HL-60/S4 treated with retinoic acid at 250 ng/mL for 4 days and 3 days (cell line): ENCODE results near the gene DGLUCY.
"Not testable (repeated sequence)": the region's sequence is repeated elsewhere in the genome, so short reads cannot be mapped to it uniquely, and the experiment has no call there.

Experiments
- in situ Hi-C: fragments of 300-500 bp; cut with MboI; formaldehyde crosslinking; loops from 2 replicates; pipeline ENCODE4 v1.7.0; 2022; ENCODE audit warnings: low sequenced_read_pairs

The DGLUCY gene

DNA sequence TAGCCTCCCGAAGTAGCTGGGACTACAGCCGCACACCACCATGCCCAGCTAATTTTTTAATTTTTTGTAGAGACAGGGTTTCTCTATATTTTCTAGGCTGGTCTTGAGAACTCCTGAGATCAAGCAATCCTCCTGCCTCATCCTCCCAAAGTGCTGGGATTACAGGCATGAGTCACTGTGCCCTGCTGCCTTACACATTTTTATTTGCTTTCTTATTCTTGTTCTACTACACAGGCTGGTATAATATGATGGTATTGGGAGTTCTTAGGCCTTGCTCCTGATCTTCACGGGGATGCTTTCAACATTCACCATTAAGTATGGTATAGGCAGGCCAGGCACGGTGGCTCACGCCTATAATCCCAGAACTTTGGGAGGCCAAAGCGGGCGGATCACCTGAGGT lies 21.2 kb downstream of the DGLUCY start:
- in situ Hi-C loops = loop anchor here (25.0 kb wide), 1 partner anchor 223 kb away; no protein-coding TSS in a partner anchor

GRCh38 chr14:91138511-91139359 lies 24.9 kb downstream of the DGLUCY start:
- in situ Hi-C loops = loop anchor here (25.0 kb wide), 1 partner anchor 226 kb away; no protein-coding TSS in a partner anchor

- in situ Hi-C loops = loop anchor here (25.0 kb wide), 1 partner anchor 227 kb away; no protein-coding TSS in a partner anchor
Measured at GRCh38 chr14:91139776-91140175, 25.9 kb downstream of the DGLUCY start.

- in situ Hi-C loops = loop anchor here (25.0 kb wide), 1 partner anchor 228 kb away; no protein-coding TSS in a partner anchor
Measured at GRCh38 chr14:91140672-91141071, 26.8 kb downstream of the DGLUCY start.

- in situ Hi-C loops = loop anchor here (25.0 kb wide), 1 partner anchor 230 kb away; no protein-coding TSS in a partner anchor
Measured at GRCh38 chr14:91142214-91142668, 28.4 kb downstream of the DGLUCY start.

GRCh38 chr14:91143862-91144261 lies 30.0 kb downstream of the DGLUCY start:
- in situ Hi-C loops = loop anchor here (25.0 kb wide), 1 partner anchor 232 kb away; no protein-coding TSS in a partner anchor

DNA sequence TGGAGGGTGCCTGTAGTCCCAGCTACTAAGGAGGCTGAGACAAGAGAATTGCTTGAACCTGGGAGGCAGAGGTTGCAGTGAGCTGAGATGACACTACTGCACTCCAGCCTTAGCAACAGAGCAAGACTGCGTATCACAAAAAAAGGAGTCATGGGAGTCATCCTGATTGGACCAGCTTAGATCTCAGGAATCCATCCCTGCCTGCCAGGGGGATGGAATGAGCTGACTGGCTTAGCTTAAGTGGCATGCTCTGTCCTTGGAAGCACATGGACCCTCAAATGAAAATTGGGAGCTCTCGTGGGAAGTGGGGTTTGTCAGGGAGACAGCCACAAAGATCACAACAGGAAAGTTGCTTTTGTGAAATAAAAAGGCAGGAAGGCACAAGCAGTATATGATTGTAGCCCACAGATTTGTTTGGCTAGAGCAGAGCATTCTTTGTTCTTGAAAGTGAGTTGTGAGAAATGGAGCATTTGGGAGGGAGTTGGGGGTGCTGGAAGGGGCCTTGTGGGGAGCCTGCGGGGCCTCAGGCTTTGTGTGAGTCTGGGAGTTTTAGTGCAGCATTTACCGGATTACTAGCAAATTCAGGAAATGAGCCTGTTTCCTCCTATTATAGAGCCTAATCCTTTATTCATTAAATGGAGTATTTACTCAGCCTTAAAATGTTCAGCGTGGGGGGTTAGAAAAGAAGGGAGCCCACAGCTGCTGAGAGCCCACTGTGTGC lies 30.7 kb downstream of the DGLUCY start:
- in situ Hi-C loops = loop anchor here (25.0 kb wide), 1 partner anchor 232 kb away; no protein-coding TSS in a partner anchor

DNA sequence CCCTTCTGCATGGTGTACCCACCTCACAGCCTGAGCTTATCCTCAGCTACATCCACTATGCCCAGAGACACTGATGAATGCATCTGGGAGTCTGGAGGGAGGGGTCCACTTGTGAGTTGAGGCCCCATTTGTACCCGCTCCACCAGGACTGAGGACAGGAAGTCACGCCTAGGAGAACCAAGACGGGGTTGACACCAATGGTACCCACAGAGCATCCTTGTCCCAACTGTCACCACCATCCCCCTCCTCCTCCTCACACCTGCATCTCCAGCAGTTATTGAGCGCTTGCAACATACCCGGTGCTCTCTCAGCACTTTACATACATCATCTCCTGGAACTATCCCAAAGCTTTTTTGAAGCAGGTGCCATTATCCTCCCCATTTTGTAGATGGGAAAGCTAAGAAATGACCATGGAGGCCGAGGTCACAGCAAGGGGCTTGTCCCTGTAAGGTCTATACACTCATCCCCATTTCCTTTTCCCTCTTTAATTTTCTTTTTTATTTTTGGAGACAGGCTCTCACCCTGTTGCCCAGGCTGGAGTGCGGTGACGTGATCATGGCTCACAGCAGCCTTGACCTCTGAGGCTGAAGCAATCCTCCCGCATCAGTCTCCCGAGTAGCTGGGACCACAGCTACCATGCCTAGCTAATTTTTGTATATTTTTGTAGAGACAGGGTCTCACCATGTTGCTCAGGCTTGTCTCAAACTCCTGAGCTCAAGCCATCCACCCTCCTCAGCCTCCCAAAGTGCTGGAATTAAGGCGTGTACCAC lies 31.7 kb downstream of the DGLUCY start:
- in situ Hi-C loops = loop anchor here (25.0 kb wide), 1 partner anchor 233 kb away; no protein-coding TSS in a partner anchor

- in situ Hi-C loops = loop anchor here (25.0 kb wide), 1 partner anchor 234 kb away; no protein-coding TSS in a partner anchor
Measured at GRCh38 chr14:91146661-91147060, 32.8 kb downstream of the DGLUCY start.

- in situ Hi-C loops = loop anchor here (25.0 kb wide), 1 partner anchor 237 kb away; no protein-coding TSS in a partner anchor
Measured at GRCh38 chr14:91149462-91149861, 35.6 kb downstream of the DGLUCY start.

DNA sequence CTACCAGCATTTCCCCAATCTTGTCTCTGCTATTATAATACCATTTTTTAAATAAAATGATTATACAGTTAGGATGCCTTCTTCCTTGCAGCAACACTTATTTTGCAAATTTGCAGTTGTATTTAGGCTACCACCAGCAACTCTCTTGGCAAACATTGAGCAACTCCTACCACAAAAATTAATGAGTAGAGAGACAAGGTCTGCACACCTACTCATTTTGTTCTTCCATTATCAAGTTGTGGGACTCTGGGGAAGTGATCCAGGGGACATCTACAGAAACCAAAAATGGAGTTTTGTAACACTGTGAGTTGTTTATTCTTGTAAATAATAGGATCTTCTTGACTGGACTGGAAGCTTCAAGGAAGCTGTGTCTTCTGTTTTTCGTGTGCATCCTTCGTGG lies 38.6 kb downstream of the DGLUCY start:
- in situ Hi-C loops = no loop called here

DNA sequence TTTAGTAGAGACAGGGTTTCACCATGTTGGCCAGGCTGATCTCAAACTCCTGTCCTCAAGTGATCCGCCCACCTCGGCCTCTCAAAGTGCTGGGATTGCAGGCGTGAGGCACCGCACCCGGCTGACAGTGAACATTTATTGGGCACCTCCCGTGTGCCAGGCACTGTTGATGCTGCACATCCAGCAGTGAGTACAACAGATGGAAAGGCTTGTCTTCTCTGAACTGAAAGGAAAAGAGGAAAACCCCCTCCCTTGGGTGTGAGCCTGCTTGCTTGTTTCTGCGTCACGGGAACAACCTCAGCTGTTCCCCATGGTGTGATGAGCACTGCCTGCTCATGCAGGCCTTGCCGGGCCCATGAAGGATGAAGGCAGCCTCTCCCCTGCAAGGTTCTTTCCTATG lies 39.5 kb downstream of the DGLUCY start:
- in situ Hi-C loops = no loop called here

DNA sequence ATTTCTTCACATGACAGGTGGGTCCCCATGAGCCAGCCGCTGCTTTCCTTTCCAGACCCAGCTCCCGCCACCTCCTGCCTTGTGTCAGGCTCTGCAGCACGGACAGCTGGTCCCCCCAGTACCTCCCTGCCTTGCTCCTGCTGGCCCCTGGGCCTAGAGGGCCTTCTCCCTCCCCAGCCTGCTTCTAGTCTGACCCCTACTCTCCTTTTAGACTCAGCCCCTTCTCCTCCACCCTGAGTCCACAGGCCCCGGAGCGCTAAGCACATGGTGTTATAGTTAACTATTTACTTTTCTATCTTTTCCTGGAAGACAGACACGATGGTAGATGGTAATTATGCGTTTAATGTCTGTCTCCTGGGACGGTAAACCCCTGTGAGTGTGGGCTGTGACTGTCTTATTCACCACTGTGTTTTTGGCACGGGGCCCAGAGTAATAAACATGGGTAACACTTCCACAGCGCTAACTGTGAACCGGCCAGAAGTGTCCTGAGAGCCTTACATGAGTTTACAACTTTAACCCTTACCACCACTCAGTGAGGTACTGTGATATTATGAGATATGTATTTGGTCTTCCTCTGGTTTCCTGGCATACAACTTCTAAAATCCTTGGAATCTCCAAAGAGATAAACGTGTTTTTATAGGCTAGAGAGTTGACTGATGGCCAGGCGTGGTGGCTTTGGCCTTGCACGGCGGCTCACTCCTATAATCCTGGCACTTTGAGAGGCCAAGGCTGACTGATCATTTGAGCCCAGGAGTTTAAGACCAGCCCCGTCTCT lies 41.2 kb downstream of the DGLUCY start:
- in situ Hi-C loops = no loop called here

DNA sequence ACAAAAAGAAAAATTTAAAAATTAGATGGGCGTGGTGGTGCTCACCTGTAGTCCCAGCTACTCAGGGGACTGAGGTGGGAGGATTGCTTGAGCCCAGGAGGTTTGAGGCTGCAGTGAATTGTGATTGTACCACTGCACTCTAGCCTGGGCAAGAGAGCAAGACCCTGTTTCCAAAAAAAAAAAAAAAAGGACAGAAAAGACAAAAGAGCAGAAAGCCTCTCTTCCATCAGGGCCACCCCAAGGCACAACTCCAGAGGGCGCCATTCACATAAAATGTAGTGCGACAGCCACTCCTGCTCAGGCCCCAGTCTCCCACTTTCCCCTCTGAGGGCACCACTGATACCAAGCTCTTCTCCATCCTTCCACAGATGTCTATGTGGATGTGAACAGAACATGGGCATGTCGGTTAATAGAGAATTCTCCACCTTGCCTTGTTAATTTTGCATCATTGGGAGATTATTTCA lies 41.8 kb downstream of the DGLUCY start:
- in situ Hi-C loops = no loop called here

DNA sequence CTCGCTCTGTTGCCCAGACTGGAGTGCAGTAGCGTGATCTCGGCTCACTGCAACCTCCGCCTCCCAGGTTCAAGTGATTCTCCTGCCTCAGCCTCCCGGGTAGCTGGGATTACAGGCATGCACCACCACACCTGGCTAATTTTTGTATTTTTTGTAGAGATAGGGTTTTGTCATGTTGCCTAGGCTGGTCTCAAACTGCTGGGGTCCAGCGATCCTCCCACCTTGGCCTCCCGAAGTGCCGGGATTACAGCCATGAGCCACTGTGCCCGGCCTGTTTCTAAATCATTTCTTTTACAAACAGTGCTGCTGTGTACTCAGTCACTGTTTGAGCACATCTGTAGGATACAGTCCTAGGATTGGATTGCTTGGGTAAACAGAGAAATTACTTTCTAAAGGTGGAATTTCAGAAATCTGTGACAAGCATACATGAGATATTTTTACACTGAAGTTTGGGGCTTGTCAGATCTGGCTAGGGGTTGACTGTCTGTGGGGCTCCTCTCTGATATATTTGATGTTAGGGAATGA lies 42.3 kb downstream of the DGLUCY start:
- in situ Hi-C loops = not testable (repeated sequence)

DNA sequence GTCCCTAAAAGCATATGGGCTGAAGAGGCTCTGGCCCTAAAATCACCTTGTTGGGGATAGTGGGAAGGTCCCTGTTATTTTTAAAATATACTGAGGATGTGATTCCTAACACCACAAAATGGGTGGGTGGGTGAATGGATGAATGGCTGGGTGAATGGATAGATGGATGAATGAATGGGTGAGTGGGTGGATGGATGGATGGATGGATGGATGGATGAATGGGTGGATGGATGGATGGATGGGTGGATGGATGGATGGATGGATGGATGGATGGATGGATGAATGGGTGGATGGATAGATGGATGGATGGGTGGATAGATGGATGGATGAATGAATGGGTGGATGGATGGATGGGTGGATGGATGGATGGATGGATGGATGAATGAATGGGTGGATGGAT lies 43.0 kb downstream of the DGLUCY start:
- in situ Hi-C loops = not testable (repeated sequence)

DNA sequence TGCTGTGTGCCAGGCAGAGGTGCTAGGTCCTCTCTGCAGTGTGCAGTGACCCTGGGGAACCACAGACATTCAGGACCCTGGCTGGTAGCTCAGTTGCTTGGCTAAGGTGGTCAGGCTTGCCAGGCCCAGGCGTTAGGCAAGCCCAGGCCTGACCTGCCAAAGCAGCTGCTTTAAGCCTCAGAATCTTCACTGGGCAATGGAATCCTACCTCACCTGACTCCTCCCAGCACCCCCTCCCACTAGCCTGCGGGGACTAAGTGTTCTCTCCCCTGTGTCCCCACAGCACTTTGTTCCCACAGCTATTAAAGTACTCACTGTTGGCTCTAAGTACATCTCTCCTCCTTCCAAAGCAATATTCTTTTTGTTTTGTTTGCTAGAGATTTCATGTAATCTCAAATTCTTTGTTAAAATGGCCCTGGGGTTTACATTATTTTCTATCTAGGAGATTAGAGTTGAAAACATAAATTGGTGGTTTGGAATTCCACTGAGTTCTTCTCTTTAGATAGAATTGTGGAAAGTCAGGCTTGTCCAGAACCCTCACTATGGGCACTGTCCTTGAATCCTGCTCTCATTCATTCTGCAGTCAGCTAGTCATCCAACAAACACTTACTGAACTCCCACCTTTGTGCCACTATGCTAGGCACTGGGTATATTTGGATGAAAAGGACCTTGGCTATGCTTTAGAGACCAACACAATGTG lies 44.4 kb downstream of the DGLUCY start:
- in situ Hi-C loops = no loop called here

GRCh38 chr14:91159182-91159581 lies 45.3 kb downstream of the DGLUCY start:
- in situ Hi-C loops = no loop called here

DNA sequence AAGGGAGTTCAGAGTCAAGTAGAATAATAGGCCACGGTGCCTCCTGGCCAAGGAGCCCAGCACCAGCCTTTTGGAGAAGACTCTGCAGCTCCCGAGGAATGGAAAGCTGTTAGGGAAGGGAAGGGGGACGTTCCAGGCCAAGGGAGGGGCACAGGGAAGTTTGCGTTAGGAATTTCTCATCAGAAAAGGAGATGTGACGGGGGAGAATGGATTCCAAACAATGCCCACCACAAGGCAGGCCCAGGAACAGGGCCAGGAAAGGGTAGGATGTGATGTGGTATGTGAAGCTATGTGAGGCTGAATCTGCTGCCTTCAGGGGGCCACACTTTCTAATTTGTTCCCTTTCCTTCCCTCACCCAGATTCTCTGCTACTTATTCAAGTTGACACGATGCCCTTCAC lies 46.0 kb downstream of the DGLUCY start:
- in situ Hi-C loops = no loop called here
